Liver (tissue), 3 donors: Measurements from ENCODE around the gene WLS.

Source experiments
- FOXA1 ChIP-seq: IDR thresholded peaks from 2 replicates; pipeline ENCODE4 v1.6.1; 2016; ENCODE audit warnings: antibody characterized with exemption
- RXRA ChIP-seq, 2 donors: IDR thresholded peaks; 2 replicates each; pipeline ENCODE4 v1.6.1; 2017 to 2018; ENCODE audit warnings: antibody characterized with exemption in 2 of 2, mild to moderate bottlenecking in 1 of 2
- SP1 ChIP-seq: IDR thresholded peaks from 2 replicates; pipeline ENCODE4 v1.6.1; 2018; ENCODE audit warnings: antibody characterized with exemption, mild to moderate bottlenecking
- TAF1 ChIP-seq: conservative IDR thresholded peaks from 2 replicates; pipeline ENCODE4 v1.6.1; 2016; ENCODE audit warnings: antibody characterized with exemption, mild to moderate bottlenecking
- YY1 ChIP-seq: IDR thresholded peaks from 2 replicates; pipeline ENCODE4 v1.6.1; 2016; ENCODE audit warnings: antibody characterized with exemption, mild to moderate bottlenecking
- TF ChIP-seq, protein P1 (sequence below): fragments of 150-350 bp; IDR thresholded peaks from 2 replicates; pipeline ENCODE4 v1.5.1; 2017; ENCODE audit warnings: improper control_type of control experiment, low read depth, low read length; ENCODE audit not compliant: missing input control
- TF ChIP-seq, protein P2 (sequence below): IDR thresholded peaks from 2 replicates; pipeline ENCODE4 v1.6.1; 2016; ENCODE audit warnings: antibody characterized with exemption
- TF ChIP-seq, protein P3 (sequence below): IDR thresholded peaks from 2 replicates; pipeline ENCODE4 v1.6.1; 2016; ENCODE audit warnings: antibody characterized with exemption
- TF ChIP-seq, protein P4 (sequence below): IDR thresholded peaks from 2 replicates; pipeline ENCODE4 v1.6.1; 2016; ENCODE audit warnings: antibody characterized with exemption
- TF ChIP-seq, protein P5 (sequence below): IDR thresholded peaks from 2 replicates; pipeline ENCODE4 v1.6.1; 2016; ENCODE audit warnings: antibody characterized with exemption, mild to moderate bottlenecking
- donor health status: healthy.
- donor health status: healthy.

DNA sequence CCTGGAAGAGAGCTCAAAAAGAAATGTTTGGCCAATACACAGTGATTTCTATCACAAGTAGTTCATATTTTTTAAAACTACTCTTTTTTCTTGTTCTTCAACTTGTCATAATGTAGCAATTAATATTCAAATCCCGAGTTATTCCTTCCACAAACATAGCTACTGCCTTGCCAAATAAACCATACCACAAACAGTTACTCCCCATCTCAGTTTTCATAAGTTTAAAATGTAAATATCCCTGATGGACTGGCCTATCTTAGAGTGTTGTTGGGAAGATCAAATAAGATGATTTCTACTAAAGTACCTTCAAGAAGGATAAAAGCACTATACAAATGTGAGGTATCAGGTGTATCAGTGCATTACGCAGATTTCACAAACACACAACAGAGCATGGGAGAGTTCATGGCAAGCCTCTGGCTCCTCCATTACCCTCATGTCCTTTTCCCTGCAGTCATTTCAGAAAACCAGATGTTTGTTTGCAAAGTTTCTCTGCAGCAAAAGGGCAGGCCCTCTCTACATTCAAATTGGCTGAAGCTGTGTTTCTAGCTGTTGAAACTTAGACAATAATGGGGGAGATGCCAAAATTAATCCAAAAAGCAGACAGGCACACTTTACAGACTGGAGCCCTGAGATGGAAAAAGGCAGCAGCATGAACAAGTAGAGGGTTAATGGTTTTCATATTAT is 16.1 kb downstream of the WLS start:
- TF ChIP-seq, protein P1, sequence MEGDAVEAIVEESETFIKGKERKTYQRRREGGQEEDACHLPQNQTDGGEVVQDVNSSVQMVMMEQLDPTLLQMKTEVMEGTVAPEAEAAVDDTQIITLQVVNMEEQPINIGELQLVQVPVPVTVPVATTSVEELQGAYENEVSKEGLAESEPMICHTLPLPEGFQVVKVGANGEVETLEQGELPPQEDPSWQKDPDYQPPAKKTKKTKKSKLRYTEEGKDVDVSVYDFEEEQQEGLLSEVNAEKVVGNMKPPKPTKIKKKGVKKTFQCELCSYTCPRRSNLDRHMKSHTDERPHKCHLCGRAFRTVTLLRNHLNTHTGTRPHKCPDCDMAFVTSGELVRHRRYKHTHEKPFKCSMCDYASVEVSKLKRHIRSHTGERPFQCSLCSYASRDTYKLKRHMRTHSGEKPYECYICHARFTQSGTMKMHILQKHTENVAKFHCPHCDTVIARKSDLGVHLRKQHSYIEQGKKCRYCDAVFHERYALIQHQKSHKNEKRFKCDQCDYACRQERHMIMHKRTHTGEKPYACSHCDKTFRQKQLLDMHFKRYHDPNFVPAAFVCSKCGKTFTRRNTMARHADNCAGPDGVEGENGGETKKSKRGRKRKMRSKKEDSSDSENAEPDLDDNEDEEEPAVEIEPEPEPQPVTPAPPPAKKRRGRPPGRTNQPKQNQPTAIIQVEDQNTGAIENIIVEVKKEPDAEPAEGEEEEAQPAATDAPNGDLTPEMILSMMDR = no peak
- no peak for TF ChIP-seq SP1
- TF ChIP-seq, protein P2, sequence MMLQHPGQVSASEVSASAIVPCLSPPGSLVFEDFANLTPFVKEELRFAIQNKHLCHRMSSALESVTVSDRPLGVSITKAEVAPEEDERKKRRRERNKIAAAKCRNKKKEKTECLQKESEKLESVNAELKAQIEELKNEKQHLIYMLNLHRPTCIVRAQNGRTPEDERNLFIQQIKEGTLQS = no peak
- no peak for TF ChIP-seq FOXA1
- TF ChIP-seq TAF1 = no peak
- TF ChIP-seq, protein P3, sequence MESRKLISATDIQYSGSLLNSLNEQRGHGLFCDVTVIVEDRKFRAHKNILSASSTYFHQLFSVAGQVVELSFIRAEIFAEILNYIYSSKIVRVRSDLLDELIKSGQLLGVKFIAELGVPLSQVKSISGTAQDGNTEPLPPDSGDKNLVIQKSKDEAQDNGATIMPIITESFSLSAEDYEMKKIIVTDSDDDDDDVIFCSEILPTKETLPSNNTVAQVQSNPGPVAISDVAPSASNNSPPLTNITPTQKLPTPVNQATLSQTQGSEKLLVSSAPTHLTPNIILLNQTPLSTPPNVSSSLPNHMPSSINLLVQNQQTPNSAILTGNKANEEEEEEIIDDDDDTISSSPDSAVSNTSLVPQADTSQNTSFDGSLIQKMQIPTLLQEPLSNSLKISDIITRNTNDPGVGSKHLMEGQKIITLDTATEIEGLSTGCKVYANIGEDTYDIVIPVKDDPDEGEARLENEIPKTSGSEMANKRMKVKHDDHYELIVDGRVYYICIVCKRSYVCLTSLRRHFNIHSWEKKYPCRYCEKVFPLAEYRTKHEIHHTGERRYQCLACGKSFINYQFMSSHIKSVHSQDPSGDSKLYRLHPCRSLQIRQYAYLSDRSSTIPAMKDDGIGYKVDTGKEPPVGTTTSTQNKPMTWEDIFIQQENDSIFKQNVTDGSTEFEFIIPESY = no peak
- TF ChIP-seq, protein P4, sequence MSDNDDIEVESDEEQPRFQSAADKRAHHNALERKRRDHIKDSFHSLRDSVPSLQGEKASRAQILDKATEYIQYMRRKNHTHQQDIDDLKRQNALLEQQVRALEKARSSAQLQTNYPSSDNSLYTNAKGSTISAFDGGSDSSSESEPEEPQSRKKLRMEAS = no peak
- TF ChIP-seq RXRA (IDR thresholded peaks at IDR 0.05) = no peak
- TF ChIP-seq, protein P5, sequence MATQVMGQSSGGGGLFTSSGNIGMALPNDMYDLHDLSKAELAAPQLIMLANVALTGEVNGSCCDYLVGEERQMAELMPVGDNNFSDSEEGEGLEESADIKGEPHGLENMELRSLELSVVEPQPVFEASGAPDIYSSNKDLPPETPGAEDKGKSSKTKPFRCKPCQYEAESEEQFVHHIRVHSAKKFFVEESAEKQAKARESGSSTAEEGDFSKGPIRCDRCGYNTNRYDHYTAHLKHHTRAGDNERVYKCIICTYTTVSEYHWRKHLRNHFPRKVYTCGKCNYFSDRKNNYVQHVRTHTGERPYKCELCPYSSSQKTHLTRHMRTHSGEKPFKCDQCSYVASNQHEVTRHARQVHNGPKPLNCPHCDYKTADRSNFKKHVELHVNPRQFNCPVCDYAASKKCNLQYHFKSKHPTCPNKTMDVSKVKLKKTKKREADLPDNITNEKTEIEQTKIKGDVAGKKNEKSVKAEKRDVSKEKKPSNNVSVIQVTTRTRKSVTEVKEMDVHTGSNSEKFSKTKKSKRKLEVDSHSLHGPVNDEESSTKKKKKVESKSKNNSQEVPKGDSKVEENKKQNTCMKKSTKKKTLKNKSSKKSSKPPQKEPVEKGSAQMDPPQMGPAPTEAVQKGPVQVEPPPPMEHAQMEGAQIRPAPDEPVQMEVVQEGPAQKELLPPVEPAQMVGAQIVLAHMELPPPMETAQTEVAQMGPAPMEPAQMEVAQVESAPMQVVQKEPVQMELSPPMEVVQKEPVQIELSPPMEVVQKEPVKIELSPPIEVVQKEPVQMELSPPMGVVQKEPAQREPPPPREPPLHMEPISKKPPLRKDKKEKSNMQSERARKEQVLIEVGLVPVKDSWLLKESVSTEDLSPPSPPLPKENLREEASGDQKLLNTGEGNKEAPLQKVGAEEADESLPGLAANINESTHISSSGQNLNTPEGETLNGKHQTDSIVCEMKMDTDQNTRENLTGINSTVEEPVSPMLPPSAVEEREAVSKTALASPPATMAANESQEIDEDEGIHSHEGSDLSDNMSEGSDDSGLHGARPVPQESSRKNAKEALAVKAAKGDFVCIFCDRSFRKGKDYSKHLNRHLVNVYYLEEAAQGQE = no peak
- no peak for TF ChIP-seq YY1
